GM18909 (cell line): Measurements from ENCODE around the gene ARHGEF10L.
"Not testable (repeated sequence)": the region's sequence is repeated elsewhere in the genome, so short reads cannot be mapped to it uniquely, and the experiment has no call there.

ENCODE experiments used
- ATAC-seq: cut with Tn5 transposase; IDR thresholded peaks from one replicate; pipeline ENCODE4 v1.9.1; 2021; ENCODE audit warnings: mild to moderate bottlenecking; ENCODE audit not compliant: unreplicated experiment, poor library complexity

The ARHGEF10L gene, protein sequence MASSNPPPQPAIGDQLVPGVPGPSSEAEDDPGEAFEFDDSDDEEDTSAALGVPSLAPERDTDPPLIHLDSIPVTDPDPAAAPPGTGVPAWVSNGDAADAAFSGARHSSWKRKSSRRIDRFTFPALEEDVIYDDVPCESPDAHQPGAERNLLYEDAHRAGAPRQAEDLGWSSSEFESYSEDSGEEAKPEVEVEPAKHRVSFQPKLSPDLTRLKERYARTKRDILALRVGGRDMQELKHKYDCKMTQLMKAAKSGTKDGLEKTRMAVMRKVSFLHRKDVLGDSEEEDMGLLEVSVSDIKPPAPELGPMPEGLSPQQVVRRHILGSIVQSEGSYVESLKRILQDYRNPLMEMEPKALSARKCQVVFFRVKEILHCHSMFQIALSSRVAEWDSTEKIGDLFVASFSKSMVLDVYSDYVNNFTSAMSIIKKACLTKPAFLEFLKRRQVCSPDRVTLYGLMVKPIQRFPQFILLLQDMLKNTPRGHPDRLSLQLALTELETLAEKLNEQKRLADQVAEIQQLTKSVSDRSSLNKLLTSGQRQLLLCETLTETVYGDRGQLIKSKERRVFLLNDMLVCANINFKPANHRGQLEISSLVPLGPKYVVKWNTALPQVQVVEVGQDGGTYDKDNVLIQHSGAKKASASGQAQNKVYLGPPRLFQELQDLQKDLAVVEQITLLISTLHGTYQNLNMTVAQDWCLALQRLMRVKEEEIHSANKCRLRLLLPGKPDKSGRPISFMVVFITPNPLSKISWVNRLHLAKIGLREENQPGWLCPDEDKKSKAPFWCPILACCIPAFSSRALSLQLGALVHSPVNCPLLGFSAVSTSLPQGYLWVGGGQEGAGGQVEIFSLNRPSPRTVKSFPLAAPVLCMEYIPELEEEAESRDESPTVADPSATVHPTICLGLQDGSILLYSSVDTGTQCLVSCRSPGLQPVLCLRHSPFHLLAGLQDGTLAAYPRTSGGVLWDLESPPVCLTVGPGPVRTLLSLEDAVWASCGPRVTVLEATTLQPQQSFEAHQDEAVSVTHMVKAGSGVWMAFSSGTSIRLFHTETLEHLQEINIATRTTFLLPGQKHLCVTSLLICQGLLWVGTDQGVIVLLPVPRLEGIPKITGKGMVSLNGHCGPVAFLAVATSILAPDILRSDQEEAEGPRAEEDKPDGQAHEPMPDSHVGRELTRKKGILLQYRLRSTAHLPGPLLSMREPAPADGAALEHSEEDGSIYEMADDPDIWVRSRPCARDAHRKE (N-terminal part only)

GRCh38 chr1:17539477-17540254 is at the start of gene ARHGEF10L:
Gene ARHGEF10L (plus strand): TSS chr1:17539698. CDS start chr1:17580596, 40,898 bp downstream.
- ATAC-seq: no peak

DNA sequence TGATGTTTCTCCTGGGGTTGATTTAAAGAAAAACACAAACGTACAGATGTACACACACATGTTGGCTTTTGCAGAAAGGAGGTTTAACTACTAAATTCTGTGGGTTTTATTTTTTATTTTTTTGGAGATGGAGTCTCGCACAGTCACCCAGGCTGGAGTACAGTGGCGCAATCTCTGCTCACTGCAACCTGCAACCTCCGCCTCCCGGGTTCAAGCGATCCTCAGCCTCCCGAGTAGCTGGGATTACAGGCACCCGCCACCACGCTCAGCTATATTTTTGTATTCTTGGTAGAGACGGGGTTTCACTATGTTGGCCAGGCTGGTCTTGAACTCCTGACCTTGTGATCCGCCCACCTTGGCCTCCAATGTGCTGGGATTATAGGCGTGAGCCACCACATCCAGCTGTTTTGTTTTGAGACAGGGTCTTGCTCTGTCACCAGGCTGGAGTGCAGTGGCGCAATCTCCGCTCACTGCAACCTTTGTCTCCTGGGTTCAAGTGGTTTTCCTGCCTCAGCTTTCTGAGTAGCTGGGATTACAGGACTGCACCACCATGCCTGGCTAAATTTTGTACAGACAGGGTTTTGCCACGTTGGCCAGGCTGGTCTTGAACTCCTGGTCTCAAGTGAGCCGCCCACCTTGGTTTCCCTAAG is 49.6 kb upstream of the ARHGEF10L start:
- ATAC-seq: not testable (repeated sequence)

- not testable (repeated sequence) for ATAC-seq
Observed at GRCh38 chr1:17490667-17491066, 48.8 kb upstream of the ARHGEF10L start.

DNA sequence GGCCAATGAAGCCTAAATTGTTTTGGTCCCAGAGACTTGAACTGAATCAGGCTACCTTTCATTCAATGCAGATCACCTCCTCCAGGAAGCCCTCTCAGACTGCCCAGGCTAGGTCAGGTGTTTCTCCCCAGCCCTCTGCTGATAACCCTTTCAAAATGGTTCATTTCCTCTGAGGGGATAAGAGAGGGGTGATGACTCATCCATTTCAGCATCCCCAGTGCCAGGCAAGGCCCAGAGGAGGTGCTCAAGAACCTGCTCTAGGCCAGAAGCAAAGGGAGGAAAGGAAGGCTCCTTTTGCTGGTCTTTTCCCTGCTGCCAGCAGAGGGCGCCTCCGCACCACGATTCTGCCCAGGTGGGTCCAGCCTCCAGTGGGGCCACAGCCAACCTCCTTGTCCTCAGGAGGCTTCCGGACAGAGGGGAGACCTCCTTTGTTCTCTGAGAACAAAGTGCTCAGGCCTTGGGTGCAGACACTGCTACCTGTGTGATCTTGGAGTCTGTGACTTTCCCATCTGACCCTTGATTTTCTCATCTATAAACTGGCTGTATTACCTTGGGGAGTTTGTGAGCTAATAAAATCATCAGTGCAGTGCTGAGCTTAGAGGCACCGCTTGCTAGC is 45.3 kb upstream of the ARHGEF10L start:
- no peak for ATAC-seq

- ATAC-seq: no peak
Observed at GRCh38 chr1:17496419-17496818, 43.1 kb upstream of the ARHGEF10L start.

DNA sequence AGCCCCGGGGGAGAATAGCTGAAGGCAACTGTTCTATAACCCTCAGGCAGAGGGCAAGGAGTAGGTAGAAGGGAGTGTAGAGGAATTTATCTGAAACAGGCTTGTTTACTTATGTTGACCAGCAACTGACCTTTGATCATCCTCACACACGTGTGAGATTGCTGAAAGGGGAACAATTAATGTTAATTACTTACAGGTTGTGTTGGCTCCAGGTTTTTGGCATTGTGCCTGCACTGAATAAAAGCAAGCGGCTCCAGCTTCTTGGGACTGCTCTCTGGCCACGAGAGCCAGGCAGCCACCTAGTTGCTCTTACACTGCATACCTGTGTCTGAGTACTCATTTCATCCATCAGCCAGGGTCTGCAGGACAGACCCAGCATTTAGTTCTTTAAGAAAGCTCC is 41.3 kb upstream of the ARHGEF10L start:
- no peak for ATAC-seq

- ATAC-seq: no peak
Observed at GRCh38 chr1:17502326-17502778, 37.1 kb upstream of the ARHGEF10L start.

DNA sequence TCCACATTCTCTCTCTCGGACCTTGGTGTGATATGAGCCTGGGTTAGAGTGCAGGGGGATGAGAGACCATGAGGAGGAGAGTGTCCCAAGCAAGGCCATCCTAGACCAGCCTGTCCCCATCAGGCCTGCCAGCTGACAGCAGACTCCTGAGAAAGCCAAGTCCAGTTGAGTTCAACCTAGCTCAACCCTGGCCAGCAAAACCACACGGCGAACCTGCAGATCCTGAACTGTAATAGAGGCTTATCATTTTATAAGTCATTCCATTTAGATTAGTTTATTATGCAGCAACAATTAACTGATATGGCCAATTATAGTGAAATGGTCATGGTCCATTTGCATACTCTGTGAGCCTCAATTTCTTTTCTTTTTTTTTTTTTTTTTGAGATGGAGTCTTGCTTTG is 36.4 kb upstream of the ARHGEF10L start:
- ATAC-seq: no peak

DNA sequence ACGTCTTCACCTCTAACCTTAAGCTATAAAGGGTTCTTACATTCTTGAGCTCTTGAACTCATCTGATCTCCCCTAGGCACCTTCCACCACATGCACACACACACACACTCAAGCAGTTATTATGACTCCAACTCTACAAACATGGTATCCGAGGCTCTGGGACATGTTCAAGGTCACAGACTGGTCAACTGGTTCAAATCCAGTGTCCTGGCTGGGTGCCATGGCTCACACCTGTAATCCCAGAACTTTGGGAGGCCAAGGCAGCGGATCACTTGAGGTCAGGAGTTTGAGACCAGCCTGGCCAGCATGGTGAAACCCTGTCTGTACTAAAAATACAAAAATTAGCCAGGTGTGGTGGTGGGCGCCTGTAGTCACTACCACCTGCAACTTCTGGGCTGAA is 32.3 kb upstream of the ARHGEF10L start:
- not testable (repeated sequence) for ATAC-seq

GRCh38 chr1:17507915-17508314 is 31.6 kb upstream of the ARHGEF10L start:
- no peak for ATAC-seq

DNA sequence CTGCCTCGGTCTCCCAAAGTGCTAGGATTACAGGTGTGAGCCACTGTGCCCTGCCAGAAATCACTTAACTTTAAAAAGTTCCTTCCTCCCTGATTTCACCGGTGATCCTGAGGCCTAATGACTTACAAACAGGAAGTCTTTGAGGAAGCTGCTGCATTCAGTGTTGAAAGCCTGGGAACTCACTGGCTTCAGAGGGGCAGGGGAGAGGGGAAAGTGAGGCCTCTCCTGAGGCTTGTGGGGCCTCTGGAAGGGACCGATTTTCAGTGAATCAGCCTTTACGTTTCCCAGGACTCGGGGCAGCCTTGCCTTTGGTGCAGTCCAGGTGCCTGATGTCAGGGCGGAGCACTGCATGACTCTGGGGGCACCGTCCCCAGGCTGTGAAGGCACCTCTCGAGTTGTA is 30.1 kb upstream of the ARHGEF10L start:
- no peak for ATAC-seq

DNA sequence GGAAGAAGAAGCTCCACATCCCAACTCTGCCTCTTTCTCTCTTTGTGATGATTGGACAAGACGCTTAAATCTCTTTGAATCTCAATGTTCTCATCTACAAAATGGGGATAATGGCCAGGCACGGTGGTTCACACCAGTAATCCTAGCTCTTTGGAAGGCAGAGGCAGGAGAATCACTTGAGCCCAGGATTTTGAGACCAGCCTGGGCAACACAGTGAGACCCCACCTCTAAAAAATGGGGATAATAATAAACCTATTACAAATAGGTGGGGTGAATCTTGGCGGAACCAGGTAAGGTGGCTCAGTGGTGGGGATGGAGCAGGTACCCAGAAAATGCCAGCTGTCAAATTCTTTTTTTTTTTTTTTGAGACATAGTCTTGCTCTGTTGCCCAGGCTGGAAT is 29.4 kb upstream of the ARHGEF10L start:
- no peak for ATAC-seq

DNA sequence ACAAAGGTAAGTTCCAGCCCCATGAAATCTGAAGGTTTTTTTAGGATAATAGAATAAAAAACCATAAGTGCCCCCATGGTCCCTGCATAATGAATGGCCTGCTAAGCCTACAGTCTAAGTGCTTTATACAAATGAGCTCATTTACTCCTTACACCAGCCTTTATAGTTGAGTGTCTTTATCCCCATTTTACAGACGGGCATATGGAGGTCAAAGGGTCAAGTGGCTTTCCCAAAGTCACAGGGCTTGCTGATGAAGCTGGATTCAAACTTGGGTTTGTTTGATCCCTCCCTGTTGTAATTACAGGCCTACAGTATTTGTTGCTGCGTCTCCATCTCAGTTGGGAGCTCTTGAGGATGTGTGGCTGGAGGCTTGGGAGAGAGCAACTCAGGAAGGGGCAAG is 28.3 kb upstream of the ARHGEF10L start:
- no peak for ATAC-seq

GRCh38 chr1:17513131-17513530 is 26.4 kb upstream of the ARHGEF10L start:
- no peak for ATAC-seq

- ATAC-seq: no peak
Observed at GRCh38 chr1:17514776-17515175, 24.7 kb upstream of the ARHGEF10L start.

GRCh38 chr1:17515902-17516301 is 23.6 kb upstream of the ARHGEF10L start:
- no peak for ATAC-seq

- ATAC-seq: no peak
Observed at GRCh38 chr1:17516303-17517214, 22.9 kb upstream of the ARHGEF10L start.

DNA sequence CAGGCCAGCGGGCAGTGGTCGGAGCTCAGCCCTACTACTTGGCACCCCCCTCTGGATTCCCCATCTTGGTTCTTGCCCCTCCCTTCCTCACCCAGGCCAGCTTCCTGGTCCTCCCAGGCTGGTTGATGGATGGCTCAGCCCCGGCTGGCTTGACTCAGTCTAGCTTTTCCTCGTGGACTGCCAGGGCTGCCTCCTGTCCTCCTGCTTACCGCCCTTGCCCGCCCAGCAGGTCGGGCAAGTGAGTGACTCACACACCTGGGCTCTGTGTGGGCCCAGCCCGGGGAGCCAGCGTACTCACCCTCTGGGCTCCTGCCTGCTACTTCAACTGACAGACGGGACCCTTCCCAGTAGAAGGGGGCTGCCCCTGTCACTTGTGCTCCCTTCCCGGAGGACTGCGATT is 19.5 kb upstream of the ARHGEF10L start:
- ATAC-seq: no peak
